Astrocyte (in vitro differentiated cells and primary cell): Measurements from ENCODE around the gene COL4A4.

Source experiments
- CTCF ChIP-seq: IDR thresholded peaks from 2 replicates; pipeline ENCODE4 v1.5.1; 2011; ENCODE audit warnings: low read depth, mild to moderate bottlenecking, inconsistent platforms, low read length, moderate library complexity; ENCODE audit not compliant: insufficient read depth
- EZH2 ChIP-seq: IDR thresholded peaks from 2 replicates; pipeline ENCODE4 v1.6.1; 2012; ENCODE audit warnings: mild to moderate bottlenecking, low read length, inconsistent platforms; ENCODE audit not compliant: insufficient read depth

- TF ChIP-seq CTCF (no peak), EZH2 (no peak)
These were observed 164.3 kb downstream of the COL4A4 start for GRCh38 chr2:226999661-227000060.
